ENCODE measurements around the gene ACOT13.
A peak's percentile ranks its signal among the peaks of the same experiment; 100 is the strongest.
"Not testable (repeated sequence)": the region's sequence is repeated elsewhere in the genome, so short reads cannot be mapped to it uniquely, and the experiment has no call there.

The ACOT13 gene

DNA sequence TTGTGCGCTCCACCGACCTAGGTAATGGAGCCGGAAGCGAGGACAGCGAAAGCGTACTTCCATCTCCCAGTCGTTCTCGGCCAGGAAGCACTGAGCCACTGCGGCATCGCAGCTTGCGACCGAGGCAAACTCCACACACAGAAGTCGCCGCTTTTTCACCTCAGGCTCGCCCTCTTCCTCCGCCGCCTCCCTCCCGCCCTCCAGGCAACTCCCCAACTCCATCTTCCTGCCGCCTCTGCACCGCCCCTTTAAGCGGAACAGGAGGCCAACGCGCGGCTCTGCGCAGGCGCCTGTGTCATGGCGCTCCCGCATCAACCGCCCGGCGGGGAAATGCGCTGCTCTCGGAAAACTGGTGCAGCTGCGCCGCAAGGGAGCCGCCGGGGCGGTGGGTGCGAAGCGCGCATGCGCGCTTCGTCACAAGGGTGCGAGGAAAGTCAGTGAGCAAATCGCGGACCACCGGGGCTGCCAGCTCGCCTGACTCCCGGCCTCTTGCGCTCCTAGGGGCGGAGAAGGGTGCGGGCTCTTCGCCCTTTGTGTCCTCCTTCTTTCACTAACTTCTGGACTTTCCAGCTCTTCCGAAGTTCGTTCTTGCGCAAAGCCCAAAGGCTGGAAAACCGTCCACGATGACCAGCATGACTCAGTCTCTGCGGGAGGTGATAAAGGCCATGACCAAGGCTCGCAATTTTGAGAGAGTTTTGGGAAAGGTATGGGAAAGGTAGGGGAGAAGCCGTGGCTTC, at the start of gene ACOT13, which contains the start of gene TDP2:
Gene ACOT13, plus strand, starts transcription at position 437 of the 737 bp plus-strand sequence. Its CDS starts 187 bp downstream, at position 624.
Gene TDP2, minus strand, starts transcription at position 259 of the 737 bp plus-strand sequence. Its CDS starts 37 bp downstream, at position 222.
- peak; percentile 95 for DNase-seq

- DNase-seq = no peak
Measured at GRCh38 chr6:24619661-24620060, 47.2 kb upstream of the ACOT13 start.

DNA sequence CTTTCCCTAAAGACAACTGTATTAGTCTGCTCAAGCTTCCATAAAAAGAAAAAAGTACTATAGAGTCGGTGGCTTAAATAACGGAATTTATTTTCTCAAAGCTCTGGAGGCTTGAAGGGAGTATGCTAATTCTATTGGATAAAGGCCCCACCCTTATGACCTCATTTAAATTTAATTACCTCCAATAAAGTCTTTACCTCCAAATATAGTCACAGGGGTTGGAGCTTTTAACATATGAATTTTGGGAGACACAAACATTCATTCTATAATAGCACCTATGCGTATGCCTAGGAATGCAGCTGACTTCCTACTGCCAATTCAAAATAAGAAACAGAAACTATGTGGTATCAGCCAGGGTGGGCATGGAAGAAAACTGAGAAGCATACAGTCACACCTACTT, 46.2 kb upstream of the ACOT13 start:
- no peak for DNase-seq

GRCh38 chr6:24621626-24622289, 45.1 kb upstream of the ACOT13 start:
- no peak for DNase-seq

DNA sequence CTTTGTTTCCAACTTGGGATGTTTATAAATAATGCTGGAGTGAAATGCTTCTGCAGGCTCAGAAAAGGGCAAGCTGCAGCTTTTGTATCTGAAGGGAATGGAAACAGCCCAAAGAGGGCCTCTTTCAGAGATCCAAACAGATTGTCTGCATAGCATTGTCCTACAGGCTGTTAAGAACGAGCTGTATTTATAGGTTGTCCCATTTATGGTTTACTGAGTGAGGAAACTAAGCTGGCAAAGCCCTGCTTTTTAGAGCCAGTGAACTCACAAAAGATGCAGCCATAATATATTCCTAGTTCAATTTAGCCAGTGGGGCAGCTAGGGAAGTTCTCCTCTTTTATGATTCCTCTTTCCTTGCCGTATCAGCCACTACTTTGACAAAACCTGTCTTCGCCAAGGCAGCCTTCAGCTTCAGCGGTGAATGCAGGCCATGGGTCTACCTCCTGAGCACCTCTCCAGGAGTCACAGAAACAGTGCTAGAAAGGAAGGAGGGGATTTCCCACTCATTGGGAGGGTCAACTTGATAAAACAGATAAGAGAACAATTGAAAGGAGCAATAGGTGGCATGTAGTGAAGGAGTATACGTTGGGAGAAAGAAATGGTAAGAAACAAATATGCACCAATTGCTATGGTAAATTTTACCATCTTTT, 35.9 kb upstream of the ACOT13 start:
- no peak for DNase-seq

- DNase-seq = no peak
Measured at GRCh38 chr6:24631671-24632070, 35.2 kb upstream of the ACOT13 start.

- no peak for DNase-seq
Measured at GRCh38 chr6:24632573-24632972, 34.3 kb upstream of the ACOT13 start.

GRCh38 chr6:24636681-24637080, 30.2 kb upstream of the ACOT13 start:
- DNase-seq = no peak

- DNase-seq = no peak
Measured at GRCh38 chr6:24640166-24640565, 26.7 kb upstream of the ACOT13 start.

DNA sequence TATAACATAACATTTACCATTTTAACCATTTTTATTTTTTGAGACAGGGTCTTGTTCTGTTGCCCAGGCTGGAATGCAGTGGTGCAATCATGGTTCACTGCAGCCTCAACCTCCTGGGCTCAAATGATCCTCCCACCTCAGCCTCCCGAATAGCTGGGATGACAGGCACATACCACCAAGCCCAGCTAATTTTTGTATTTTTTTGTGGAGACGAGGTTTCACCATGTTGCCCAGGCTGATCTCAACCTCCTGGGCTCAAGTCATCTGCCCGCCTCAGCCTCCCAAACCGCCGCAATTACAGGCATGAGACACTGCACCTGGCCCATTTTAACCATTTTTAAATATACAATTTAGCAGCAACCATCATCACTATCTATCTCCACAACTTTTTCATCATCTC, 26.2 kb upstream of the ACOT13 start:
- not testable (repeated sequence) for DNase-seq

- DNase-seq = no peak
Measured at GRCh38 chr6:24642061-24642460, 24.8 kb upstream of the ACOT13 start.

GRCh38 chr6:24643920-24644319, 23.0 kb upstream of the ACOT13 start:
- DNase-seq = no peak

DNA sequence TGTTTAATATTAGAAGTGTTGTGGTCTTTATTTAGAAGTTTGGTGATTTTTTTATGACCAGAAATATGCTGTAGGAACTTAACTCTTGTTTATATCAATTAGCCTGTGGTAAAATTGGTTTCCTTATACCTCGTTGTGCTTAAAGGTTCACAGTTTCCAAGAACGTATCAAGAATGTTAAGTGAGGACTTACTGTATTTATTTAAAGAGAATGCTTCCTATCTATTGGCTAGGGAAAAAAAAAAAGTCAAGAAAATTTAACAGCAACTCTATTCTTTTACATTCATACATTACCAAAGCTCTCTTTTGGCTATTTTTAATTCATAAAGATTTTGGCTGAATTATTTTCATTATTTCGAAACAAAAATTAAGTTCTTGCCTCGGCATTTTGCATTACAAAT, 22.5 kb upstream of the ACOT13 start:
- DNase-seq = no peak

DNA sequence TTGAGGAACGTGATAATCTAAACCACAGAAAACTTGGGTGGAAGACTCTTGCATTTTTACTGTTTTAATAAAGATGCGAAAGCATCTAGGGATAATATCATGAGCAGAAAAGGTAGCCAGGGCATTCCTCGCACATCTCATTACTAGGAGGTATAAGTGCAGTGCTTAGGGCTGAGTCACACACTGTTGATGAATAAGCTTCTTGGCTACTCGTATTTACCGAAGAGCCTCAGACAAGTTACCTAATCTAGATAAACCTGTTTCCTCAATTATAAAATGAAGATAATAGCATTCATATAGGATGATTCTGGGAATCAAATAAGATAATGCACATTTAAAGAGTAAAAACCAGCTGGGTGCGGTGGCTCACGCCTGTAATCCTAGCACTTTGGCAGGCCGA, 20.1 kb upstream of the ACOT13 start:
- DNase-seq = no peak

DNA sequence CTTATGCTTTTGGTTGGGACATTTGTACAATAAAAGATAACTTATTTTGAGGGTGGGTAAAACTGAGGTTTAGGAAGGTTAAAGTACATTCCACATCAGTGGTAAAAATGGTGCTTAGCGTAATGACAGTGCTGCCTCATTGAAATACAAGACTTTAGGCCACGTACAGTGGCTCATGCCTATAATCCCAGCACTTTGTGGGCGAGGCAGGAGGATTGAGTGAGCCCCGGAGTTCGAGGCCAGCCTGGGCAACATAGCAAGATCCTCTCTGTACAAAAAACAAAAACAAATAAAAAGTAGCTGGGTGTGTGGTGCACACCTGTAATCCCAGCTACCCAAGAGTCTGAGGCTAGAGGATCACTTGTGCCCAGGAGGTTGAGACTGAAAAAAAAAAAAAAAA, 18.6 kb upstream of the ACOT13 start:
- DNase-seq = no peak

- DNase-seq = no peak
Measured at GRCh38 chr6:24649691-24650090, 17.2 kb upstream of the ACOT13 start.

GRCh38 chr6:24650365-24650764, 16.5 kb upstream of the ACOT13 start:
- no peak for DNase-seq

DNA sequence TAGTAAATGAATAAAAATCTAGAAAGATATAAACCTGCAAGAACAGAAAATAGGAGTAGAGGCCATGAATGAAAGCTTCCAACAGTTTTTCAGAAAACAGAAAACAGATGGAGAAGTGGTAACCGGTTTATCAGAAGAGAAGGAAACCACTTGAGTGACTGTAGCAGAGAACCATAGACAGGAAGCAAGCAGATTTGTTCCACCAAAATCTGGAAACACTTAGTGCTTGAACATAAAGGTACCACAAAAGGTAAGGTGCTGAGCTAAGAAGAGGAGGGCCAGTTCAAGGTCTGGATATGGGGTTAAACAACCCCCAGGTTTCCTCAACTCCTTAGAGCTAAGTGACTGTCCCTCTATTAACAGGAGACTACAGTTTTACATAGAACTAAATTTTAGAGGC, 11.7 kb upstream of the ACOT13 start:
- DNase-seq = no peak

GRCh38 chr6:24658573-24659560, 8.0 kb upstream of the ACOT13 start:
- no peak for DNase-seq

DNA sequence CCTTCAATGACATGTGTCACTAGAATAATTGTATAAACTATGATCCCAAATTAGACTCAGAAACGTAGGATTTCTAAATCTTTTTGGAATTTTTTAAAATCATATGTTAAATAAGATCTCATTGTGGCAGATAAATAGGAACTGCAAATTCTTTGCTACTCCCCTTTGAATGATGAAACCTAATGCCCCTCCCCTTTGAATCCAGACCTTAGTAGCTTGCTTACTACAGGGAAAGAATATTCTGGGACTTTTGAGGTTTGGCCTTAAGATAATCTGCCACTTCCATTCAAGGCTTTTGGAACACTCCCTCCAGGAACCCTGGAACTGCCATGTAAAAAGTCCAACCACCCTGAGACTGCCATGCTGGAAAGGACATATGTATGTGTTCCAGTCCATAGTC, 7.3 kb upstream of the ACOT13 start:
- no peak for DNase-seq

DNA sequence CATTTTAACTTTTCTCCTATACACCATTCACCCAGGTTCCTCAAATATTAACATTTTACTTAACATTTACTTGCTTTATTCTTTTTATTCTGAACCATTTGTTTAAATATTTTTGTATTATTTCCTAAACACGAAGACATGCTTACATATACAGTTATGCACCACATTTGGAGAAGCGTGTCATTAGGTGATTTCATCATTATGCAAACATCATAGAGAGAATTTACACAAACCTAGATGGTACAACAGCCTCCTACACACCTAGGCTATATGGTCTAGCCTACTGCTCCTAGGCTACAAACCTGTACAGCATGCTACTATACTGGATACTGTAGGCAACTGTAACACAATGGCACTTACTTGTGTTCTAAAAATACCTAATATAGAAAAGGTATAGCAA, 6.8 kb upstream of the ACOT13 start:
- DNase-seq = no peak

DNA sequence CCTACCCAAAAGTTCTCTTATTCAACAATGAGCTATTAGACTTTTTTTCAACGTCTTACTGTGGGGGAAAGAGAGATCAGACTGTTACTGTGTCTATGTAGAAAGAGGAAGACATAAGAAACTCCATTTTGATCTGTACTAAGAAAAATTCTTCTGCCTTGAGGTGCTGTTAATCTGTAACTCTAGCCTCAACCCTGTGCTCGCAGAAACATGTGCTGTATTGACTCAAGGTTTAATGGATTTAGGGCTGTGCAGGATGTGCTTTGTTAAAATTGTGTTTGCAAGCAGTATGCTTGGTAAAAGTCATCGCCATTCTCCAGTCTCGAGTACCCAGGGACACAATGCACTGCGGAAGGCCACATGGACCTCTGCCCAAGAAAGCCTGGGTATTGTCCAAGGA, 5.1 kb upstream of the ACOT13 start:
- DNase-seq = not testable (repeated sequence)

DNA sequence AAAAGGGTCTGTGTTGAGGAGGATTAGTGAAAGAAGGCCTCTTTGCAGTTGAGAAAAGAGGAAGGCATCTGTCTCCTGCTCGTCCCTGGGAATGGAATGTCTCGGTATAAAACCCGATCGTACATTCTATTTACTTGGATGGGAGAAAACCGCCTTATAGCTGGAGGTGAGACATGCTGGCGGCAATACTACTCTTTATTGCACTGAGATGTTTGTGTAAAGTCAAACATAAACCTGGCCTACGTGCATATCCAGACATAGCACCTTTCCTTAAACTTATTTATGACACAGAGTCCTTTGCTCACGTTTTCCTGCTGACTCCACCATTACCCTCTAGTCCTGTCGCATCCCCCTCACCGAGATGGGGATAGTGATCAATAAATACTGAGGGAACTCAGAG, 4.6 kb upstream of the ACOT13 start:
- no peak for DNase-seq

Data from stimulated activated CD4-positive, alpha-beta T cell treated with anti-CD3 and anti-CD28 coated beads, Interleukin-2, amount 100 ng/mL, for 24 hours (primary cell).